Activated CD8-positive, alpha-beta T cell treated with anti-CD3 and anti-CD28 coated beads for 36 hours (primary cell): ENCODE data around the gene SFTPA2. TPM values are rescaled to one million over a fixed set of nuclear protein-coding genes. Genes with fewer than 3 reads are reported as not detected.
"Not testable (repeated sequence)": the region's sequence is repeated elsewhere in the genome, so short reads cannot be mapped to it uniquely, and the experiment has no call there.

Experiments used
- ATAC-seq: fragments of 200-7000 bp; cut with Tn5 transposase; one replicate; pipeline ENCODE4 v1.10.0; 2021; ENCODE audit warnings: mild to moderate bottlenecking, moderate library complexity
- CTCF ChIA-PET: fragments of 350-600 bp; sonication (Branson Sonifier 250); formaldehyde crosslinking; loops from one replicate; lab custom pipeline; 2021; ENCODE audit warnings: antibody characterized with exemption; lab: Charles Lee
- POLR2A ChIA-PET: fragments of 350-600 bp; sonication (Branson Sonifier 250); formaldehyde crosslinking; loops from one replicate; lab custom pipeline; 2021; ENCODE audit warnings: antibody characterized with exemption; lab: Charles Lee
- DNase-seq: peaks from one replicate; pipeline ENCODE4 v3.0.0-alpha.2; 2020
- H3K27ac Mint-ChIP-seq: one replicate; pipeline ENCODE4 v1.8.0; 2021; ENCODE audit warnings: mild to moderate bottlenecking, mixed read lengths
- H3K27me3 Mint-ChIP-seq: one replicate; pipeline ENCODE4 v1.8.0; 2021; ENCODE audit warnings: mixed read lengths
- H3K36me3 Mint-ChIP-seq: one replicate; pipeline ENCODE4 v1.8.0; 2021; ENCODE audit warnings: low read depth, mixed read lengths
- H3K4me1 Mint-ChIP-seq: one replicate; pipeline ENCODE4 v1.8.0; 2021; ENCODE audit warnings: low read depth, mixed read lengths
- H3K4me3 Mint-ChIP-seq: one replicate; pipeline ENCODE4 v1.8.0; 2021; ENCODE audit warnings: mild to moderate bottlenecking, moderate library complexity, mixed read lengths
- H3K9me3 Mint-ChIP-seq: one replicate; pipeline ENCODE4 v1.8.0; 2021; ENCODE audit warnings: mixed read lengths
- CTCF ChIP-seq: fragments of 200-600 bp; IDR thresholded peaks from one replicate; pipeline ENCODE4 v1.8.0; 2022; ENCODE audit warnings: antibody characterized with exemption, mild to moderate bottlenecking
- intact Hi-C: fragments of 100-400 bp; cut with micrococcal nuclease; formaldehyde crosslinking; loops from one replicate; pipeline ENCODE4 v1.10.0; 2022
- total RNA-seq, 2 experiments: library from RNA; stranded (reverse); gene quantifications; one replicate each; pipeline ENCODE4 v1.2.3, GENCODE V29; 2021

SFTPA2 gene
- total RNA-seq, 2 experiments from 2014 or later, result not detected

GRCh38 chr10:79586933-79587332 is 26.7 kb upstream of the SFTPA2 start:
- no peak for TF ChIP-seq CTCF
- intact Hi-C loops, result no loop called here
- H3K4me3 Mint-ChIP-seq, result no peak overlapping the region
- H3K36me3 Mint-ChIP-seq, result no peaks in the 10 kb centered on the region
- ChIA-PET CTCF (interaction anchor here (1.4 kb wide), 1 partner anchor 24 kb away, joined by 4 read pairs; no protein-coding TSS in a partner anchor), POLR2A (no interaction called here)
- H3K9me3 Mint-ChIP-seq, result no peaks in the 10 kb centered on the region
- no peak for ATAC-seq
- no peak for DNase-seq
- H3K4me1 Mint-ChIP-seq, result no peaks in the 10 kb centered on the region
- H3K27me3 Mint-ChIP-seq, result peaks cover 5% of the 10 kb centered on the region
- H3K27ac Mint-ChIP-seq, result no peak overlapping the region

- no peak for ATAC-seq
- Mint-ChIP-seq H3K9me3 (no peaks in the 10 kb centered on the region), H3K27me3 (peaks cover 5% of the 10 kb centered on the region), H3K4me3 (no peak overlapping the region), H3K36me3 (no peaks in the 10 kb centered on the region), H3K4me1 (no peaks in the 10 kb centered on the region), H3K27ac (no peak overlapping the region)
- ChIA-PET CTCF (no interaction called here), POLR2A (no interaction called here)
- no peak for DNase-seq
- intact Hi-C loops, result no loop called here
- no peak for TF ChIP-seq CTCF
Observed at GRCh38 chr10:79585870-79586527, 25.8 kb upstream of the SFTPA2 start.

- Mint-ChIP-seq H3K4me1 (no peaks in the 10 kb centered on the region), H3K4me3 (no peak overlapping the region), H3K9me3 (no peaks in the 10 kb centered on the region), H3K27ac (no peak overlapping the region), H3K27me3 (peaks cover 8% of the 10 kb centered on the region), H3K36me3 (no peaks in the 10 kb centered on the region)
- POLR2A ChIA-PET, result no interaction called here
- no peak for DNase-seq
- CTCF ChIA-PET, result no interaction called here
- intact Hi-C loops, result no loop called here
- ATAC-seq, result no peak
- no peak for TF ChIP-seq CTCF
Observed at GRCh38 chr10:79583488-79584024, 23.3 kb upstream of the SFTPA2 start.

- DNase-seq, H3K4me1 Mint-ChIP-seq, H3K4me3 Mint-ChIP-seq, ATAC-seq, H3K27me3 Mint-ChIP-seq, CTCF ChIA-PET, H3K27ac Mint-ChIP-seq, POLR2A ChIA-PET, H3K36me3 Mint-ChIP-seq, intact Hi-C loops, H3K9me3 Mint-ChIP-seq: not testable (repeated sequence)
Observed at GRCh38 chr10:79582954-79583353, 22.7 kb upstream of the SFTPA2 start.

GRCh38 chr10:79582096-79582495 is 21.9 kb upstream of the SFTPA2 start:
- DNase-seq (no peak), ATAC-seq (no peak)
- TF ChIP-seq CTCF, result no peak
- H3K9me3 Mint-ChIP-seq, result no peaks in the 10 kb centered on the region
- H3K4me1 Mint-ChIP-seq, result no peaks in the 10 kb centered on the region
- H3K27me3 Mint-ChIP-seq, result peaks cover 10% of the 10 kb centered on the region
- H3K27ac Mint-ChIP-seq, result no peak overlapping the region
- H3K4me3 Mint-ChIP-seq, result no peak overlapping the region
- POLR2A ChIA-PET, result no interaction called here
- intact Hi-C loops, result no loop called here
- H3K36me3 Mint-ChIP-seq, result no peaks in the 10 kb centered on the region
- CTCF ChIA-PET, result no interaction called here
